DOHH2 (cell line): Measurements from ENCODE around the gene PCDHGB1.
"Not testable (repeated sequence)": the region's sequence is repeated elsewhere in the genome, so short reads cannot be mapped to it uniquely, and the experiment has no call there.

Source experiments
- EZH2phosphoT487 ChIP-seq: fragments of 200-600 bp; sonication (generic); IDR thresholded peaks from 2 replicates; pipeline ENCODE4 v1.6.1; 2017; ENCODE audit warnings: borderline replicate concordance, mild to moderate bottlenecking, antibody characterized with exemption, low read length, moderate library complexity, mixed read lengths
- TF ChIP-seq, protein P1 (sequence below): fragments of 200-600 bp; sonication (generic); IDR thresholded peaks from one replicate; pipeline ENCODE4 v1.5.1; 2014; ENCODE audit warnings: antibody characterized with exemption, mild to moderate bottlenecking, low read depth, low read length; ENCODE audit not compliant: poor library complexity, severe bottlenecking

DNA sequence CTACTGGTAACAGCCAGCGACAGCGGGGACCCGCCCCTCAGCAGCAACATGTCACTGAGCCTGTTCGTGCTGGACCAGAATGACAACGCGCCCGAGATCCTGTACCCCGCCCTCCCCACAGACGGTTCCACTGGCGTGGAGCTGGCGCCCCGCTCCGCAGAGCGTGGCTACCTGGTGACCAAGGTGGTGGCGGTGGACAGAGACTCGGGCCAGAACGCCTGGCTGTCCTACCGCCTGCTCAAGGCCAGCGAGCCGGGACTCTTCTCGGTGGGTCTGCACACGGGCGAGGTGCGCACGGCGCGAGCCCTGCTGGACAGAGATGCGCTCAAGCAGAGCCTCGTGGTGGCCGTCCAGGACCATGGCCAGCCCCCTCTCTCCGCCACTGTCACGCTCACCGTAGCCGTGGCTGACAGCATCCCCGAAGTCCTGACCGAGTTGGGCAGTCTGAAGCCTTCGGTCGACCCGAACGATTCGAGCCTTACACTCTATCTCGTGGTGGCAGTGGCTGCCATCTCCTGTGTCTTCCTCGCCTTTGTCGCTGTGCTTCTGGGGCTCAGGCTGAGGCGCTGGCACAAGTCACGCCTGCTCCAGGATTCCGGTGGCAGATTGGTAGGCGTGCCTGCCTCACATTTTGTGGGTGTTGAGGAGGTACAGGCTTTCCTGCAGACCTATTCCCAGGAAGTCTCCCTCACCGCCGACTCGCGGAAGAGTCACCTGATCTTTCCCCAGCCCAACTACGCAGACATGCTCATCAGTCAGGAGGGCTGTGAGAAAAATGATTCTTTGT lies 44.7 kb downstream of the PCDHGB1 start:
- TF ChIP-seq, protein P1, sequence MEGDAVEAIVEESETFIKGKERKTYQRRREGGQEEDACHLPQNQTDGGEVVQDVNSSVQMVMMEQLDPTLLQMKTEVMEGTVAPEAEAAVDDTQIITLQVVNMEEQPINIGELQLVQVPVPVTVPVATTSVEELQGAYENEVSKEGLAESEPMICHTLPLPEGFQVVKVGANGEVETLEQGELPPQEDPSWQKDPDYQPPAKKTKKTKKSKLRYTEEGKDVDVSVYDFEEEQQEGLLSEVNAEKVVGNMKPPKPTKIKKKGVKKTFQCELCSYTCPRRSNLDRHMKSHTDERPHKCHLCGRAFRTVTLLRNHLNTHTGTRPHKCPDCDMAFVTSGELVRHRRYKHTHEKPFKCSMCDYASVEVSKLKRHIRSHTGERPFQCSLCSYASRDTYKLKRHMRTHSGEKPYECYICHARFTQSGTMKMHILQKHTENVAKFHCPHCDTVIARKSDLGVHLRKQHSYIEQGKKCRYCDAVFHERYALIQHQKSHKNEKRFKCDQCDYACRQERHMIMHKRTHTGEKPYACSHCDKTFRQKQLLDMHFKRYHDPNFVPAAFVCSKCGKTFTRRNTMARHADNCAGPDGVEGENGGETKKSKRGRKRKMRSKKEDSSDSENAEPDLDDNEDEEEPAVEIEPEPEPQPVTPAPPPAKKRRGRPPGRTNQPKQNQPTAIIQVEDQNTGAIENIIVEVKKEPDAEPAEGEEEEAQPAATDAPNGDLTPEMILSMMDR: not testable (repeated sequence)
- TF ChIP-seq EZH2phosphoT487: not testable (repeated sequence)
